Measurements from ENCODE around the gene PLCL1. TPM values are rescaled to one million over a fixed set of nuclear protein-coding genes. Genes with fewer than 3 reads are reported as not detected.

The PLCL1 gene
- total RNA-seq, 1 experiment from 2014 or later, result 0.07 TPM

GRCh38 chr2:197914778-197915177, 110.4 kb downstream of the PLCL1 start (continued):
- TF ChIP-seq CTCF (IDR thresholded peaks at IDR 0.05), result no peak
- TF ChIP-seq MAX (CRISPR knock-in tag; IDR thresholded peaks at IDR 0.05), result no peak
- TF ChIP-seq ETV6 (CRISPR knock-in tag; IDR thresholded peaks at IDR 0.05), result no peak
- no peak for TF ChIP-seq FOXP4 (CRISPR knock-in tag; IDR thresholded peaks at IDR 0.05)

- no peak for DNase-seq (ENCODE audit: low spot score)
- POLR2A ChIA-PET, result interaction anchor here (1.0 kb wide), 1 partner anchor 192 kb away, joined by 3 read pairs; no protein-coding TSS in a partner anchor
- TF ChIP-seq ETV6 (CRISPR knock-in tag; IDR thresholded peaks at IDR 0.05), result no peak
- TF ChIP-seq E2F4 (CRISPR knock-in tag; IDR thresholded peaks at IDR 0.05; ENCODE audit: borderline replicate concordance, low read depth), result no peak
- no peak for TF ChIP-seq FOXJ3 (CRISPR knock-in tag; IDR thresholded peaks at IDR 0.05; ENCODE audit: borderline replicate concordance)
- TF ChIP-seq ZBTB43 (CRISPR knock-in tag; IDR thresholded peaks at IDR 0.05), result no peak
- TF ChIP-seq USF2 (CRISPR knock-in tag; IDR thresholded peaks at IDR 0.05), result no peak
- no peak for TF ChIP-seq ESRRA (CRISPR knock-in tag; IDR thresholded peaks at IDR 0.05; ENCODE audit: borderline replicate concordance)
- no peak for TF ChIP-seq ZNF317 (CRISPR knock-in tag; IDR thresholded peaks at IDR 0.05; ENCODE audit: borderline replicate concordance, low read depth)
- no peak for TF ChIP-seq CBFB (CRISPR knock-in tag; IDR thresholded peaks at IDR 0.05; ENCODE audit: low read depth)
- TF ChIP-seq ZNF423 (CRISPR knock-in tag; IDR thresholded peaks at IDR 0.05), result no peak
- no peaks in the 10 kb centered on the region; the same call in 1 of the 2 replicates for H3K4me1 Mint-ChIP-seq
- H3K9me3 Mint-ChIP-seq, result no peaks in the 10 kb centered on the region
- CTCF ChIA-PET, result no interaction called here
- no peaks in the 10 kb centered on the region for H3K36me3 Mint-ChIP-seq
- H3K27ac Mint-ChIP-seq, result no peak overlapping the region
- no peaks in the 10 kb centered on the region for H3K27me3 Mint-ChIP-seq (ENCODE audit: low read depth)
- no peak overlapping the region for H3K4me3 Mint-ChIP-seq
- ATAC-seq, result no peak
These were observed 111.3 kb downstream of the PLCL1 start for GRCh38 chr2:197915548-197916265.

- TF ChIP-seq ZNF317 (CRISPR knock-in tag; IDR thresholded peaks at IDR 0.05; ENCODE audit: borderline replicate concordance, low read depth) (no peak), SMAD3 (CRISPR knock-in tag; IDR thresholded peaks at IDR 0.05; ENCODE audit: borderline replicate concordance) (no peak), ATF2 (CRISPR knock-in tag; IDR thresholded peaks at IDR 0.05; ENCODE audit: borderline replicate concordance, low read depth) (no peak), PREB (CRISPR knock-in tag; IDR thresholded peaks at IDR 0.05; ENCODE audit: borderline replicate concordance) (no peak), ZNF416 (CRISPR knock-in tag; IDR thresholded peaks at IDR 0.05) (no peak), JAZF1 (CRISPR knock-in tag; IDR thresholded peaks at IDR 0.05) (no peak), ZNF263 (CRISPR knock-in tag; IDR thresholded peaks at IDR 0.05; ENCODE audit: low read depth) (no peak), TP53 (CRISPR knock-in tag; IDR thresholded peaks at IDR 0.05) (no peak), EMX1 (CRISPR knock-in tag; IDR thresholded peaks at IDR 0.05) (no peak), FOXJ3 (CRISPR knock-in tag; IDR thresholded peaks at IDR 0.05; ENCODE audit: borderline replicate concordance) (no peak), KAT7 (CRISPR knock-in tag; IDR thresholded peaks at IDR 0.05; ENCODE audit: borderline replicate concordance) (no peak), NR3C1 (CRISPR knock-in tag; conservative IDR thresholded peaks at IDR 0.05; ENCODE audit: low read depth) (no peak)
- Mint-ChIP-seq H3K4me1 (no peaks in the 10 kb centered on the region), H3K9me3 (peaks cover 4% of the 10 kb centered on the region), H3K27ac (no peak overlapping the region), H3K36me3 (peaks cover 3% of the 10 kb centered on the region; the same call in 1 of the 2 replicates), H3K27me3 (ENCODE audit: low read depth) (no peaks in the 10 kb centered on the region), H3K4me3 (no peak overlapping the region)
- DNase-seq (ENCODE audit: low spot score), result no peak
- CTCF ChIA-PET, result no interaction called here
- no peak for ATAC-seq
- POLR2A ChIA-PET, result interaction anchor here (1.0 kb wide), 1 partner anchor 40 kb away, joined by 3 read pairs; no protein-coding TSS in a partner anchor
These were observed 115.1 kb downstream of the PLCL1 start for GRCh38 chr2:197919487-197919886.

Measured in WTC11 (cell line).